GM18517 (cell line): ENCODE results near the gene IGFL4.

Source experiments
- ATAC-seq: cut with Tn5 transposase; IDR thresholded peaks from one replicate; pipeline ENCODE4 v1.9.1; 2021; ENCODE audit warnings: mild to moderate bottlenecking, moderate library complexity; ENCODE audit not compliant: unreplicated experiment

Gene IGFL4

DNA sequence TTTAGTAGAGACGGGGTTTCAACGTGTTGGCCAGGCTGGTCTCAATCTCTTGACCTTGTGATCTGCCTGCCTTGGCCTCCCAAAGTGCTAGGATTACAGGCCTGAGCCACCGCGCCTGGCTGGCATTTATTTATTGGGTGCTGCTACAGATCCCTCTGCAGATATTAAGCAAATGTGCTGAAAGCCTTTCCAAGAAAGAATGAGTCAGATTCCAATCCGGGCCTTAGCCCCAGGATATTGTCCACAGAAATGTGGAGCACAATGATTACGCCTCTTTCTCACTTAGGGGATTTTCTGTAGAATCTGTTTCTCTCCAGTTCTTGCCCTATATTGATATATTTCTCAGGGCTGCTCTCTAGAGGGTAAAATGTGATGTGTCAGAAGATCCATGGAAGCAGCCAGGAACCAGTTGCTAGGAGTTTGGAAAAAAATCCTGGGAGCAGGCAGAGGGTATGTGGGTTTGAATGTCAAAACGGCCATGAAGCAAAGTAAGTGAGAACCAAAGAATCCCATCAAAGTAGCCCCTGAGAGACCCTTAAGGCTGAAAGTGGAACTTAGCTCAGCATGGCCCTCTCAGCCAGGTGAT, 24.8 kb upstream of the IGFL4 start:
- no peak for ATAC-seq

DNA sequence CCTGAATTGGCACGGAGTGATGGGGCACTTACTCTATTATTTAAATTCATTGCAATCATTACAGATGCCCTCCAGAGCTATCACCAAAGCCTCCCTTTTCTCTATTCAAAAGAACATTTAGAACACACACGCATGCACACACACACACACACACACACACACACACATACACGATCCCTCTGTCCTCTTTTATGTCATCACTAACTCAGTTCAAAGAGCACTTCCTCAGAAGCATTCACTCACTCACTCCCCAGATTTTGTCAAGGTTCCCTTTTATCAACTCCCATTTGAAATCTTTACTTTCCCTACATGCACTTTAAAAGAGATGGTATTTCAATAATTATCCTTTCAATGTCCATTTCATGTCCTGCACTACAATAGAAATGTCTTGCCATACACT, 22.4 kb upstream of the IGFL4 start:
- ATAC-seq: no peak

DNA sequence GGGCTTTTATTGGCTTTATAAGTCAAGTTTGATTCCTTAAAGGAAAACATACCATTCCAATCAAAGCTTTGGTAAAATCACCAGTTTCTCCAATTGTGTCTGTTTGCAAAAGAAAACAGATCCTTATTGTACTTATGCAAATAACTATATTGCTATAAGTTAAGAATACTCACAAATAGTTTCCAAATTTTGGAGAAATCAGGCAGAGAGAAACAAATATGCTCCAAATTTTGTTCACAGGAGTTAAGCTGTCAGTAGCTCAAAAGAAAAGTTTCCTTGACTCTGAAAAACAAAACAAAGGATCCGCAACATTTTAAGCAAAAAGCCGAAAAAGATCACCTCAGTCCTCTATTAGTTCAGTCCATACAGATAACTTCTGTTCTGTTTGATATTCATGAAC, 19.2 kb upstream of the IGFL4 start:
- ATAC-seq: no peak

DNA sequence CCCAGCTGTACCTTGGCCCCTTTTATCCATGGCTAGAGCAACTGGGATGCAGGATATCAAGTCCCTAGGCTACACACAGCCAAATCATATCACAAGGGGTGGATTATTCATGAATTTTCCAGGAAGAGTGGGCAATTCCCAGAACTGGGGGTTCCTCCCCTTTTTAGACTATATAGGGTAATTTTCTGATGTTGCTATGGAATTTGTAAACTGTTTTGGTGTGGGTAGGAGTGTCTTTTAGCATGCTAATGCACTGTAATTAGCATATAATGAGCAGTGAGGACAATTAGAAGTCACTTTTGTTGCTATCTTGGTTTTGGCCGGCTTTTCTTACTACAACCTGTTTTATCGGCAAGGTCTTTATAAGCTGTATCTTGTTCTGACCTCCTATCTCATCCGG, 18.0 kb upstream of the IGFL4 start:
- no peak for ATAC-seq

DNA sequence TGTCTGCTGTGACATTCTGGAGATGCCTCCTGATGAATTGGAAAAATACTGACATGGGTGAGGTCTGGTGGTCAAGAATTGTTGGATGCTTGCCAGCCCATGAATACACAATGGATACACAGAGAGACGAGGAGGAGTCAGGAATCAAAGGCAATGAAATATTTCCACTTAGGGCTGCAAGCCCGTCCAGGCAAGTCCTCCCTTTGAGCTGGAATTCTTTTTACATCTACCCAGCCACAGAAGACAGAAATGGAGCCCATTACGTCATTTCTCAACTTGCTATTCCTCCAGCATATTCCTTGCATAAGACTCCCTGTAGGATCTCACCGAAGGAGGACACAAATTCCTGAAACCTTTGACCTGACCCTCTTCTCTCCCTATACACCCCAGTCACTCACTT, 15.7 kb upstream of the IGFL4 start:
- ATAC-seq: no peak

DNA sequence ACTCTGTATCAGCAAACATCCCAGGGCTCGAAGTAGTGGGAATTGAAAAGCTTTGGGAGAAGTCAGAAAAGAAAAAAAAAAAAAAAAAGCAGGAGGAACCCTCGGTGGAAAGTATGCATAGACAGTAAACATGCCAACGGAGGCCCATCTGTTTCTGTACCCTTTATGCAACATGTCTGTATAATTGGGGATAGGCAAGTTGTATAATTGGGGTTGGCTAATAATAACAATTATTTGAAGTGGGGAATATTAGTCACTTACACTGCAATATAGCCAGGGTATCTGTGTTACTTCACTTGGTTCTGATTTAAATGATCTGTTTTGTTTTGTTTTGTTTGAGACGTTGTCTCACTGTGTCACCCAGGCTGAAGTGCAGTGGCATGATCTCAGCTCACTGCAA, 12.1 kb upstream of the IGFL4 start:
- ATAC-seq: no peak

DNA sequence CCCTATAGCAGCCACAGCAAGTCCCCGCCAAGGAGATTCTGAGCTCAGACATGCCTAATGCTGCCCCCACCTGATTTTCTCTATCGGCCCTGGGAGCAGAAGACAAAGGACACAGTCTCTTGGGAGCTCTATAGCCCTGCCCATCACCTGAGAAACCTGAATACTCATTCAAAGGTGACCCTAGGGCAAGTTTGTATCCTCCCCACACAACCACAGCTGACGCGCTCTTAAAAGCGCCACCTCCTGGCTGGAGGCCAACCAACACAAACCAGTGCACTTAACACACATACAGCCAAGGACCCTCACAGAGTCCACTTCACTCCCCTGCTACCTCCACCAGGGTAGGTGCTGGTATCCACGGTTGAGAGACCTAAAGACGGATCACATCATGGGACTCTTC, 8.8 kb upstream of the IGFL4 start:
- no peak for ATAC-seq

DNA sequence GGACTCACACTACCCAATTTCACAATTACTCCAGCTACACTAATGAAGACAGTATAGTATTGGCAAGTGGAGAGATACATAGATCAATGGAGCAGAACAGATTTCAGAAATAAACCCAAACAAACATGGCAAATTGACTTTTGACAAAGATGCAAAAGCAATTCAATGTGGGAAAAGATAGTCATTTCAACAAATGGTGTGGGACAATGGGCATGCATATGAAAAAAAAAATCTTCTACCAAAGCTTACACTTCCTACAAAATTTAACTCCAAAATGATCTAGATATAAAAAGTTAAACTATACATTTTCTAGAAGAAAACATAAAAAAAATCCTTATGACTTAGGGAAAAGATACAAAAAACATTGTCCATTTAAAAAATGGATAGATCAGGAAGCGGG, 2.7 kb upstream of the IGFL4 start:
- no peak for ATAC-seq

DNA sequence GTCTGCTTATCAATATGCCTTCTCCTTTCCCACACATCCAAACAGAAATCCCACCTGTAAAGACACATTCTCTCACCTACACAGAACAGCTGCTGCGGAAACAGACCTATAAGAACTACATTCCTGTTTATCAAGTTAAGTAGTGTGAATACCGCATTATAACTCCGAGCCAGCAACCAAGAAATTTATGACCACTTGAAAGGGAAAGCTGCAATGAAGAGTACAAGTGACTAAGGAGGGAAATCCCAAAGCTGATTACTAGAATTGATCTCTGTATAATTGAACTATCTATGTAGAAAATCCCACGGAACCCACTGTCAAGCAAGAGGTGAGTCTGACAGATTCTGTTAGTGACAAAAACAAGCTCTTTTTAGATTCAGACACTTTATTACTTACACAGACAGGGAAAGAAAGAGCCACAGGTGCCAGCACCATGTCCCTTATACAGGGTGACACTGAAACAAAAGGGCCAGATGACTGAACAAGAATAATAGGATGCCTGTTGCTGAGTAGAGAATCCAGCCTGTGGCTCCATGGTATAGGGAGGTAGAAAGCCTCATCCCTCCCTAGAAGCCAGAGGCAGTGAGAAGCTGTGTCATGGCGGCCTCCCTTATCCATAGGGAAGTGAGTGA, 1.6 kb upstream of the IGFL4 start:
- ATAC-seq: no peak

DNA sequence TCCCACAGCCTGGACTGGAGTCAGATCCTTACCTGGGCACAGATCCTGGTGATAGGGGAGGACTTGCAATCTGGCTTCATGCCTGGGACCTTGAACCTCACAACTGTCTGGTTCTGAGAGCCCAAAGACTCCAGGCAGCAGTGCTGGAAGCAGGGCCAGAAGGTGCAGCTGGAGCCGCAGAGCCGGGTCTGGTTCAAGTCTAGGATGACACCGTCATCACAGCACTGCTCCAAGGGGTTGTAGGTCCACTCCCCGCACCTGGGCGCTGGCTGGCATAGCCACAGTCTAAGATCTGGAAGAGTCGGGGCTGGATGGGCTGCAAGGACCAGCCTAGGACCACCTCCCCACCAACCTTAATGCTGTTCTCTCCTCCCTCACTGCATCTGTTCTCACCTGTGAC, 677 bp downstream of the IGFL4 start:
- ATAC-seq: no peak

DNA sequence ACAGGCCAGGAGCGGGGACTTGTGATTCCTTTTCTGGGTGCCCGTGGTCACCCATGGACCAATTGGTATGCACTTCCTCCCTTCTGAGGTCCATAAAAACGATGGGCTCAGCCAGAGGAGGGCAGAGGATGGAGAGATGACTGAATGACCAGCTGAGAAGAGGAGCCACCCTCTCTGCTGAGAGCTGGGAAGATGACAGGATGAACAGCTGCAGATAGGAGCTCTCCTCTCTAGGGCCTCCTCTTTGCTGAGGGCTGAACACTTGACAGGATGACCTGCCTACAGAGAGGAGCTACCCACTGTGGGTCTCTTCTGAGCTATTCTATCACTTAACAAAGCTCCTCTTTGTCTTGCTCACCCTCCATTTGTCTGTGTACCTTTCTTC, 4.1 kb downstream of the IGFL4 start:
- no peak for ATAC-seq

DNA sequence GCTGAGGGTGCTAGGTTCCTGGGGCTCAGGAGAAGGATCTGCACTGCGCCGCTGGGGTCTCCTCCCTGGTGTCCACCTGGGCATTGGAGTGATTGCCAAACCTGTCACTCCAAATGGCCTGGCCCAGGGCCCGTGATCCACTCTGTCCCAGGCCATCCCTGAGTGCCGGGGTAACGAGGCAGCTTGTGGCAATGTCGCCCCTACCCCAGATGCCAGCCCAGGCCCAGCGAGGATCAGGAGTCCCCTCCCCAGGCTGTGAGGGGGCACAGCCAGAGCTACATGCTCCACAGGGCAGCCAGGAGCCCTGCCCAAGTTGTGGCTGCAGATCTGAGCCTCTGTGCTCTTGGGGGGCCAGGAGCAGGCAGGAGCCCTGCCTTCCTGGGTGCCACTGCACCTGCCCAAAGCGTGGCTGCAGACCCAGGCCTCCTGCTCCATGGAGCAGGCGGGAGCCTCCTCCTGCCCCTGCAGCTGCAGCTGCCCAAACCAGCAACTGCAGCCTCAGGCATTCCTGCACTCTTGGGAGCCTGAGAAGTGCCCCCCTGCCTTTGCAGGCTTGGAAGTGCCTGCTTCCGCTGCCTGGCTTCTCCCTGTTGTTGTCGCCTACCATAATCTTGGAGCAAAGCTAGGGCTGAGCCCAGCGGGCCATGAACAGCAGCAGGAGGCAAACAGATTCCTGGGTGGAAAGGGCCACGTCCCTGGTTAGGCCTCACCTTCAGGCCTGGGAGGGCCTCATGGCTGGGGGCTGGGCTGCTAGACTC, 4.6 kb downstream of the IGFL4 start:
- no peak for ATAC-seq

DNA sequence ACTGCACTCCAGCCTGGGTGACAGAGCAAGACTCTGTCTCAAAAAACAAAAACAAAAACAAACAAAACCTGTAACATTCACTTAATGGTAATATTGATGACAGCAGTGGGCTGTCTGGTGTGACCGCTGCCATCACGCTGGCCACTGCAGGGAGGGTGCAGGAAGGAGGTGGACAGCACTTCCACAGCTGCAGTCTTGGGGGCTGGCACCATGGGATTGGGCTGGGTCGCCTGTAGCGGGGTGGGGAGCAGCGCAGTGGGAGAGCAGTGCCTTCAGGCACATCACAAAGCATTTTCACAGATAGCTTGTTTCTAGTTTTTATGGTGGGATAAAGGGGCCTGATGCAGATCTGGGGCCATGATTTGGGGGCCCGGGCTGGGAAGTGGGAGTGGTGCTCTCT, 5.3 kb downstream of the IGFL4 start:
- no peak for ATAC-seq

DNA sequence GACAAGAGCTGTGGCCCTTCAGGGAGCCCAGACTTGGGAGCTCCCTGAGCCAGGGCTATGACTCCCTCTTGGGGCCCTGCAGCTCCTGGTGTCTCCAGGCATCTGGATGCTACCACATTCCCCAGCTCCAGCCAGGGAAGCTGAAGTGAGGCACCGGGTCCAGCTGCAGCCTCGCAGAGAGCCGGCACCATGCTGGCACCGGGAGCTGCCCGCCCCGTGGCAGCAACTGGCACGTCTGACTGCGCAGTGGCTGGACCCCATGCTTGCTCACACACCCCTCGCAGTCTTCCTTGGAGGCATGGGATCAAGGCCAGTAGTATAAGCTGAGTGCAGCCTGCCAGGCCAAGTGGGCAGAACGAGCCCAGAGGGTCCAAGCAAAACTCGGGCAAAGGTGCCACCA, 7.4 kb downstream of the IGFL4 start:
- ATAC-seq: no peak

DNA sequence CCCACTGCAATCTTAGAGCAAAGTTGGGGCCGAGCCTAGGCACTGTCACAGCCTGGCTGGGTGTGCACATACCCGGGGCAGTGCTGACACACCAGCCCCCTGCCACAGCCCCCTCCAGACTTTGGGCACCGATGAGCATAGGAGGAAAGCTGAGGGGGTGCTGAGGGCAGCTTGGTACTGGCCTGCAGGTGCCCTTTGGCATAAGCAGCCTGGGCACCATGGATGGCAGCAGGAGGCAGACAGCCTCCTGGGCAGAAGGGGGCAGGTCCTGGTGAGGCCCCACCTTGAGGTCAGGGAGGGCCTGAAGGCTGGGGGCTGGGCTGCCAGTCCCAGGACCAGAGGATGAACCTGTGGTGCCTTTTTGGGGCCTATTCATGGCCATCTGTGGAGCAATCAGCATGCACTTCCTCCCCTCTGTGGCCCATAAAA, 8.2 kb downstream of the IGFL4 start:
- ATAC-seq: no peak

DNA sequence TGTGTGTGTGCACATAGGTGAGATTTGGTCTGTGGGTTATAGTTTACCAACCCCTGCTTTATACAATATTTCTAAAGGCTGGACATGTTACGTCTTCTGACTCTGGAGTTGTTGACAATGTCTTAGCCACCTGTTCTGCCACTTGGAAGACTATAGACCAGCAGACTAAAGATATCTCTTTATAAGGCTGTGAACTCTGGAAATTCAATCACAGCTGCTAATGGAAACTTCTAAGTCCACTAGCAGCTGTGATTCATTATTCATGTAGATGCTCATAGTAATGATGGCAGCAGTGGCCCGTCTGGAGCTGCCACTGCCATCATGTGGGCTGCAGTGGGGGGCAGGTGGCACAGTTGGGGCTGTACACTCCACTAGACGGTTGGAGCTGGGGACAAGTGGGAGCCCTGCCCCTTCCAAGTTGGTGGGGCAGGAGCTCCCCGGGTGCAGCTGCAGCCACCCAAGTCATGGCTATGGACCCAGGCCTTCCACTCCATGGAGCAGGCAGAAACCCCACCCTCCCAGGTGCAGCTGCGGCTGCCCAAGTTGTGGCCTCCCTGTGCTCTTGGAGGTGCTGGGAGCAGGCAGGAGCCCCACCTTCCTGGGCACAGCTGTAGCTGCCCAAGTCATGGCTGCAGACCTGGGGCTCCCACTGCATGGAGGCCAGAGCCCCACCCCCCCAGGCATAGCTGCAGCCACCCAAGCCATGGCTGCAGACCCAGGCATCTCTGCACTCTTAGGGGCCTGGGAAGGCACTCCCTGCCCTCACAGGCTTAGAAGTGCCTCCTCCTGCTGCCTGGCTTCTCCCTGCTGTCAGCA, 8.8 kb downstream of the IGFL4 start:
- no peak for ATAC-seq

DNA sequence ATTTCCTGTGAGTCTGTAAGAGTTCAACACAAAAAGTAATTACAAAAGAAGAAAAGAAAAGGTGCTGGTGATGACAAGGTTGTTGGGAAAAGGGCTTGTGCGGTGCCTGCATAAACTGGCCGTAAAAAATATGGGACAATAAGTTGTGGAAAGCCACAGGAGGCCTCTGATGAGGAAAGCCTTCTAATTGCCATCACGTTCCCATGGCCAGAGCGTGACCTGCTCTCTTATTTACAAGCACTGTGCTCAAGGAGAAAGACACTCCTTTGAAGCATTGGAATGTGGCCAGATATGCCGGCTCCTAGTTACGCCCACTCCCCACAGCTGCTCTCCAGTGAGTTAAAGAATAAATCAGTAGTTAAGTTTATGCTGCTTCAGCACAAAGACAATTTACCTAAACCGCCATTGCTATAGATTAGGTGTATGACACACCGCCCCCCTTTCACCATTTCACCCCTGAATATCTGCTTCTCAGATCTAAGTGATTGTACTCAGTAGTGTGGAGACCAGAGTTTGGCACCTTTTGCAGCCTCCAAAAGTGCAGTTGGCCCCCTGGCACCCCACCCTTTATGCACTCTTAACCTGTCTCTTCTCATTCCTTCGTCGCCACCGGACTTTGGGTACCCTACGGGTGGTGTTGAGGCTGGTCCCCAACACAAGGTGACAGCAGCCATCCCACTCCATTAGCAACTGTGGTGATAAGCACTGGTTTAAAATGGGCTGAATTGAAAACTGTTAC, 9.8 kb downstream of the IGFL4 start:
- no peak for ATAC-seq

DNA sequence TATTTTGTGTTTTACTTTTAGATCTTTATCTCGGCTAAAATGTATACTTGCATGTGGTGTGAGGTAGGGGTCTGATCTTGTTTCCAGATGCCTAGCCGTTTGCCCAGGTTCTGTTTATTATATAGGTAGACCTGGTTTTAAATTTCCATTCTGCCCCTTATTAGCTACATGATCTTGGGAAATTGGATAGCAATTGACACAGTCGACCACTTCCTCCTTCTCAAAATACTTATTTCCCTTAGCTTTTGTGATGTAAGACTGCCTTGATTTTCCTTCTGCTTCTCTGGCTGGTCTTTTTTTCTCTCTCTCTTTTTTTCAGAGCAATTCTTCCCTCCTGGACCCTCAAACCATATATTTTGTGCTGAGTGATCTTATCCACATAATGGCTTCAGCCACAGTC, 15.0 kb downstream of the IGFL4 start:
- no peak for ATAC-seq

DNA sequence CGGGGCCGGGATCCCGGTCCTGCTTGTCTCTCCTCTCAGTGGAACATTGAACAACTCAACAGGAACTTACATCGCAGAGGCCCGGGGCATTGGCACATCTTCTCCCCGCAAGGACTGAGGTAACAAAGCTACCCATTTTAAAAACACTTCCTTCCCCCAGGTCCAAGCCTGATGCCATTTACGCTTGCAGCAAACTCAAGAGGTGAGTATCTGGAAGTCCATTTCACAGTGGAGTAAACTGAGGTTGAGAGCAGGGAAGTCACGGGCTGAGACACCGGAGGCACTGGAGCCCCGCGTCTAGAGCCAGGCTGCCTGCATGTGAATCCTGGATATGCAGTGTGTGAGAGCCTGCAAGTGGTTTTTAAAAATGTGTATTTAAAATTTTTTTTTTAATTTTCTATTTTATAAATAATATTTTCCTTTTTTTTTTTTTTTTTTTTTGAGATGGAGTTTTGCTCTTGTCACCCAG, 17.5 kb downstream of the IGFL4 start:
- ATAC-seq: no peak

DNA sequence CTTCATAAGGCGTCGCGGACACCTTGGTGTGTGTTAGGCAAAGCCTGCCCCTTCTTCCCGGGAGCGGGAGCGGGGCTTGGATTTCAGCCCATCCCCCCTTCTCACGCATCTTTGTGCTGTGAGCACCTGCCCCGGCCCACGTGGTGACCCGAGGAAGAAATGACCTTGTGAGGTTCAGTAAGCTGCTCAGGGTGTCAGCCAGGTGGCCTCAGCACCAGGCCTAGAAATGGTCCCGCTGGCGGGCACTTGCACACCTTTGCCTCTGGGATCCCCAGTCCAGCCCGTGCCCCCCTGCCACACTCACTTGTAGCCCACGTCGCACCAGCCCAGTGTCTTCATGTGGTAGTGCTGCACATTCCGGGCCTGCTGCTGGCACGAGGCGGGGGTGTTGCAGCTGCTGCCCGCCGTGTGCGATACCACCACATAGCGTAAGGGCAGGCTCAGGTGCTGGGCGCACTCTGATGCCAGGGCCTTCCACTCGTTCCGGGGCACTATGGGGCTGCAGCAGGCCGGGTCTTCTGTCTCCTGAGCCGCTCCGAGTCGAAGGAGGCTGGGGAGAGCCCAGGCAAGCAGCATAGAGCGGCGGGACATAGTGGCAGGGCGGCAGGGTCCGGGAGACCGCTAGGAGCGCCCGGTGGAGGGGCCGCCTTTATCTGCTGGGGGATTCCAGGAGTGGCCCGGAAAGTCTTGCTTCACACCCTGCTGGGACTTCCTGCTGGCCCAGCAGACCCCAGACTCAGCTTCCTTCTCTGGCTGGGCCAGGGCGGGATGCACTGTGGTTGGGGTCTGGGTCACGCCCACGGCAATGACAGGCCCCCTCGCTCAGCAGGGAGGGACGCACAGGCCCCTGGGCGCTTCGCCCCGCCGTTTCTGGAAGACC, 18.1 kb downstream of the IGFL4 start, which contains the start of gene PGLYRP1:
Gene PGLYRP1 (minus strand): TSS at position 623 of the 880 bp plus-strand sequence. CDS start 32 bp downstream, at position 591.
- ATAC-seq: no peak
